K562 (cell line): ENCODE measurements around the gene UBA52. TPM values are rescaled to one million over a fixed set of nuclear protein-coding genes. Genes with fewer than 3 reads are reported as not detected.

Source experiments
- ARHGAP35 ChIP-seq: fragments of 450-650 bp; IDR thresholded peaks from 2 replicates; pipeline ENCODE4 v1.6.1; 2018; ENCODE audit not compliant: partially characterized antibody
- ATF1 ChIP-seq, 2 experiments: fragments of 450-650 bp in 1 of 2; IDR thresholded peaks; 2 replicates each; pipeline ENCODE4 v1.6.1; 2016; ENCODE audit warnings: missing compliant biosample characterization in 1 of 2, missing genetic modification characterization in 1 of 2
- KAT2B ChIP-seq: IDR thresholded peaks from one replicate; pipeline ENCODE4 v1.6.1; 2012; ENCODE audit warnings: low read depth, mild to moderate bottlenecking, control low read depth, inconsistent platforms, low read length, moderate library complexity
- KLF13 ChIP-seq: fragments of 450-650 bp; IDR thresholded peaks from 2 replicates; pipeline ENCODE4 v1.6.1; 2016; ENCODE audit warnings: missing genetic modification characterization, low read depth, mild to moderate bottlenecking, missing compliant biosample characterization, moderate library complexity, borderline replicate concordance
- MNT ChIP-seq, 2 experiments: fragments of 450-650 bp; conservative IDR thresholded peaks; 2 replicates each; pipeline ENCODE4 v1.6.1; 2017; ENCODE audit warnings: mild to moderate bottlenecking in 2 of 2, moderate library complexity in 2 of 2
- MYC ChIP-seq, 2 experiments: fragments of 250-450 bp in 1 of 2; sonication (Bioruptor Pico) in 1 of 2; IDR thresholded peaks; 2 replicates each; pipeline versions ENCODE4 v1.5.1 to v1.6.1; 2012 to 2021; ENCODE audit warnings: low read depth in 2 of 2, borderline replicate concordance in 1 of 2, improper control_type of control experiment in 1 of 2, low read length in 1 of 2, mild to moderate bottlenecking in 1 of 2, moderate library complexity in 1 of 2
- NR0B1 ChIP-seq: fragments of 450-650 bp; IDR thresholded peaks from one replicate; pipeline ENCODE4 v1.6.1; 2018; ENCODE audit warnings: mild to moderate bottlenecking, moderate library complexity; ENCODE audit not compliant: partially characterized antibody
- PBX2 ChIP-seq, 2 experiments: IDR thresholded peaks in 1 of 2; conservative IDR thresholded peaks in 1 of 2; 2 replicates each; pipeline ENCODE4 v1.6.1; 2016; ENCODE audit warnings: low read depth in 2 of 2, mild to moderate bottlenecking in 1 of 2, missing compliant biosample characterization in 1 of 2, missing genetic modification characterization in 1 of 2, moderate library complexity in 1 of 2
- SUPT5H ChIP-seq: fragments of 450-650 bp; IDR thresholded peaks from 2 replicates; pipeline ENCODE4 v1.6.1; 2016
- YBX1 ChIP-seq: fragments of 450-650 bp; IDR thresholded peaks from 2 replicates; pipeline ENCODE4 v1.7.1; 2016; ENCODE audit warnings: mild to moderate bottlenecking
- ZNF77 ChIP-seq: fragments of 250-450 bp; sonication (Bioruptor Pico); IDR thresholded peaks from 2 replicates; pipeline ENCODE4 v1.5.0; 2020
- polyA plus RNA-seq, 8 experiments: library from polyadenylated mRNA; depleted of rRNA in 4 of 8; stranded (reverse) in 5 of 8; unstranded in 3 of 8; fragments of >200 nt; fragmentation: Nextera tagmentation in 2 of 8; fragmentation: Illumina TruSeq in 1 of 8; extraction: Ambion mirVana in 2 of 8; extraction: Trizol in 1 of 8; gene quantifications; 2 replicates each; pipeline versions ENCODE4 v1.2.1 to v1.2.3, GENCODE V29; 2011 to 2014; ENCODE audit warnings: inconsistent platforms in 1 of 8, missing spikeins in 1 of 8
- total RNA-seq, 7 experiments: library from RNA; depleted of rRNA in 6 of 7; stranded (reverse); fragments of >200 nt in 6 of 7; fragmentation: Illumina TruSeq in 2 of 7; extraction: Trizol in 2 of 7; gene quantifications; 2 replicates each; pipeline versions ENCODE4 v1.2.1 to v1.2.3, GENCODE V29; 2011 to 2021; ENCODE audit warnings: low replicate concordance in 1 of 7
- TF ChIP-seq, protein P1 (sequence below): fragments of 450-650 bp; formaldehyde crosslinking; IDR thresholded peaks from 2 replicates; pipeline ENCODE4 v1.4.0; 2020; ENCODE audit warnings: mild to moderate bottlenecking, mixed read lengths
- TF ChIP-seq, protein P2 (sequence below): sonication (generic); formaldehyde crosslinking; IDR thresholded peaks from 2 replicates; pipeline ENCODE4 v1.8.0; 2022; ENCODE audit warnings: mild to moderate bottlenecking, missing genetic modification reagents

The UBA52 gene
- total and polyA plus RNA-seq, 9 of the 15 experiments (the other 6 are each of a cell fraction or from before 2014, with no cell fraction given) = 1,110 to 2,751 (median 1,733) TPM

- TF ChIP-seq YBX1 (no peak), MNT (conservative IDR thresholded peaks at IDR 0.05) (peak; percentile 73 to 74), NR0B1 (no peak), ARHGAP35 (no peak), MYC (IDR thresholded peaks at IDR 0.05; ENCODE audit: low read depth, low read length) (peak; percentile 79), MYC (CRISPR knock-in tag; IDR thresholded peaks at IDR 0.05; ENCODE audit: borderline replicate concordance, low read depth) (no peak), PBX2 (CRISPR knock-in tag; IDR thresholded peaks at IDR 0.05; ENCODE audit: low read depth) (no peak), PBX2 (tag; conservative IDR thresholded peaks at IDR 0.05; ENCODE audit: low read depth) (no peak), SUPT5H (0 out of 2 replicates have a peak, but pooled peaks have one; percentile 28), KLF13 (peak; percentile 58; the same call in 1 of the 2 replicates), ZNF77 (CRISPR knock-in tag) (no peak), KAT2B (no peak), ATF1 (CRISPR knock-in tag; IDR thresholded peaks at IDR 0.05) (0 out of 2 replicates have a peak, but pooled peaks have one; percentile 6), ATF1 (tag; IDR thresholded peaks at IDR 0.05) (peak; percentile 94)
- TF ChIP-seq, protein P1, sequence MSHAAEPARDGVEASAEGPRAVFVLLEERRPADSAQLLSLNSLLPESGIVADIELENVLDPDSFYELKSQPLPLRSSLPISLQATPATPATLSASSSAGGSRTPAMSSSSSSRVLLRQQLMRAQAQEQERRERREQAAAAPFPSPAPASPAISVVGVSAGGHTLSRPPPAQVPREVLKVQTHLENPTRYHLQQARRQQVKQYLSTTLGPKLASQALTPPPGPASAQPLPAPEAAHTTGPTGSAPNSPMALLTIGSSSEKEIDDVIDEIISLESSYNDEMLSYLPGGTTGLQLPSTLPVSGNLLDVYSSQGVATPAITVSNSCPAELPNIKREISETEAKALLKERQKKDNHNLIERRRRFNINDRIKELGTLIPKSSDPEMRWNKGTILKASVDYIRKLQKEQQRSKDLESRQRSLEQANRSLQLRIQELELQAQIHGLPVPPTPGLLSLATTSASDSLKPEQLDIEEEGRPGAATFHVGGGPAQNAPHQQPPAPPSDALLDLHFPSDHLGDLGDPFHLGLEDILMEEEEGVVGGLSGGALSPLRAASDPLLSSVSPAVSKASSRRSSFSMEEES (CRISPR knock-in tag) = no peak
- TF ChIP-seq, protein P2, sequence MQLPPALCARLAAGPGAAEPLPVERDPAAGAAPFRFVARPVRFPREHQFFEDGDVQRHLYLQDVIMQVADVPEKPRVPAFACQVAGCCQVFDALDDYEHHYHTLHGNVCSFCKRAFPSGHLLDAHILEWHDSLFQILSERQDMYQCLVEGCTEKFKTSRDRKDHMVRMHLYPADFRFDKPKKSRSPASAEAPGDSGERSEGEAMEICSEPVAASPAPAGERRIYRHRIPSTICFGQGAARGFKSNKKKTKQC (CRISPR knock-in tag) = peak; percentile 19; the same call in 1 of the 2 replicates
Observed at GRCh38 chr19:18590273-18591272, 18.9 kb downstream of the UBA52 start (continued).
